Inflammatory macrophage (primary cell): Measurements from ENCODE around the gene RAB7A.

ENCODE experiments used
- DNase-seq, 2 donors: peaks; one replicate each; pipeline ENCODE4 v3.0.0-alpha.2; 2020 to 2022

RAB7A gene

GRCh38 chr3:128855569-128855968 lies 129.6 kb downstream of the RAB7A start:
- peak; percentile 67 to 89 for DNase-seq

GRCh38 chr3:128858167-128858566 lies 132.2 kb downstream of the RAB7A start:
- no peak for DNase-seq

GRCh38 chr3:128859630-128860029 lies 133.6 kb downstream of the RAB7A start:
- DNase-seq, result peak; percentile 53 to 67

- no peak for DNase-seq
Measured at GRCh38 chr3:128861491-128861890, 135.5 kb downstream of the RAB7A start.

- DNase-seq, result no peak
Measured at GRCh38 chr3:128863560-128863959, 137.6 kb downstream of the RAB7A start.
